Transverse colon (tissue), 4 donors: ENCODE measurements around the gene PSTPIP1. TPM values are rescaled to one million over a fixed set of nuclear protein-coding genes. Genes with fewer than 3 reads are reported as not detected.
A peak's percentile ranks its signal among the peaks of the same experiment; 100 is the strongest.

Experiments
- DNase-seq: peaks from one replicate; pipeline ENCODE4 v3.0.0-alpha.2; 2019
- H3K27ac ChIP-seq, 4 donors: fragments of 200-600 bp; sonication (generic); 2 replicates each; pipeline ENCODE4 v1.5.1; 2016 to 2018; ENCODE audit warnings: inconsistent platforms in 4 of 4
- H3K27me3 ChIP-seq: fragments of 200-600 bp; sonication (generic); 2 replicates; pipeline ENCODE4 v1.5.1; 2017; ENCODE audit warnings: inconsistent platforms
- H3K36me3 ChIP-seq, 4 donors: fragments of 200-600 bp; sonication (generic); 2 replicates each; pipeline ENCODE4 v1.5.1; 2017 to 2019; ENCODE audit warnings: inconsistent platforms in 4 of 4
- H3K4me1 ChIP-seq, 4 donors: fragments of 200-600 bp; sonication (generic); 2 replicates each; pipeline ENCODE4 v1.5.1; 2017 to 2020; ENCODE audit warnings: inconsistent platforms in 4 of 4
- H3K4me3 ChIP-seq, 4 donors: fragments of 200-600 bp; sonication (generic); 1 replicate in 1 of 4; 2 replicates in 3 of 4; pipeline versions ENCODE4 v1.5.1 to v1.6.1; 2017 to 2019; ENCODE audit warnings: inconsistent platforms in 4 of 4
- H3K9me3 ChIP-seq, 2 donors: fragments of 200-600 bp; sonication (generic); 2 replicates each; pipeline ENCODE4 v1.5.1; 2017 to 2019; ENCODE audit warnings: inconsistent platforms in 2 of 2
- CTCF ChIP-seq, 5 experiments: fragments of 200-600 bp in 3 of 5; fragments of 450-650 bp in 2 of 5; sonication (generic) in 3 of 5; IDR thresholded peaks; 1 replicate in 2 of 5; 2 replicates in 3 of 5; pipeline ENCODE4 v1.5.1; 2016 to 2017; ENCODE audit warnings: antibody characterized with exemption in 5 of 5, inconsistent platforms in 3 of 5, mild to moderate bottlenecking in 2 of 5, moderate library complexity in 1 of 5
- EP300 ChIP-seq: sonication (generic); formaldehyde crosslinking; IDR thresholded peaks from one replicate; pipeline ENCODE4 v1.6.1; 2017; ENCODE audit warnings: antibody characterized with exemption, low read depth
- POLR2A ChIP-seq: fragments of 450-650 bp; IDR thresholded peaks from one replicate; pipeline ENCODE4 v1.6.1; 2016; ENCODE audit warnings: antibody characterized with exemption, mild to moderate bottlenecking, moderate library complexity
- POLR2AphosphoS5 ChIP-seq, 3 donors: sonication (generic); formaldehyde crosslinking; IDR thresholded peaks; one replicate each; pipeline ENCODE4 v1.6.1; 2016; ENCODE audit warnings: antibody characterized with exemption in 3 of 3
- WGBS, 2 donors: methylation state at CpG; one replicate each; pipeline ENCODE4 v1.1.5; 2018; ENCODE audit warnings: low coverage in 1 of 2; 5-methylcytosine and 5-hydroxymethylcytosine counted together
- in situ Hi-C, 4 donors: fragments of 200-750 bp; cut with MboI; loops; one replicate each; pipeline versions ENCODE4 v1.15.0 to v1.15.1; 2017; ENCODE audit warnings: low sequenced_read_pairs in 3 of 4, low pct_ligation_motif_present in 1 of 4, low pct_unique_long_range_greater_than_20kb in 1 of 4
- intact Hi-C: fragments of 100-400 bp; cut with DNase I; formaldehyde crosslinking; loops from one replicate; pipeline ENCODE4 v1.15.1; 2023; ENCODE audit warnings: low total_unique reads
- total RNA-seq, 4 donors: library from RNA; depleted of rRNA; stranded (reverse); fragments of >200 nt; gene quantifications; one replicate each; pipeline ENCODE4 v1.1.0, GENCODE V29; 2016

PSTPIP1 gene
- total RNA-seq, 4 donors from 2014 or later = 1.4 to 35.2 (median 8.7) TPM

DNA sequence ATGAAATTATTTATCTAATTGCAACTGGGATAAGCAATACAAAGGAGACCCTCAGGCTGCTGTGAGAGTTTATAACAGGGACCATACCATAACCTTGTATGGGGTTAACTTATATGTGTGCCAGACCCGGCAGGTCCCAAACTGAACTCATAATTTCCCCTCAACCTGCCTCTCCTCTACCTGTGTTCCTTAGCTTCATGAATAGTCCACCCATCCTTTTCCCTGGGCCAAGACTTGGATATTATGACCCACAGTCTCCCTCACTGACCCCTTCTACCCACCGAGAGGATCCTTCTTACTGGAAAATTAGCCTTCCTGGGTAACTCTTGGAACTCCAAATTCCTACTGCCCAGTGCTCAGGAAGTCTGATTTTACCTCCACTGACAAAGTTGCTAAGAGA lies 79.4 kb downstream of the PSTPIP1 start:
- H3K4me1 ChIP-seq = peaks cover 0 to 16% (median 11%) of the 10 kb centered on the region in 4 donors
- no peak for DNase-seq
- 81 to 84% methylated on average over 2 of the region's 2 CpGs for WGBS, 2 donors
- H3K27me3 ChIP-seq = no peaks in the 10 kb centered on the region
- in situ Hi-C loops = no loop called here
- no peaks in the 10 kb centered on the region for H3K36me3 ChIP-seq
- no peak overlapping the region for H3K27ac ChIP-seq
- no peak for TF ChIP-seq CTCF (IDR thresholded peaks at IDR 0.05)
- no peak for TF ChIP-seq POLR2AphosphoS5 (IDR thresholded peaks at IDR 0.05)
- no peak for TF ChIP-seq POLR2A
- TF ChIP-seq EP300 = no peak
- intact Hi-C loops = no loop called here
- no peaks in the 10 kb centered on the region for H3K9me3 ChIP-seq
- H3K4me3 ChIP-seq = no peak overlapping the region

DNA sequence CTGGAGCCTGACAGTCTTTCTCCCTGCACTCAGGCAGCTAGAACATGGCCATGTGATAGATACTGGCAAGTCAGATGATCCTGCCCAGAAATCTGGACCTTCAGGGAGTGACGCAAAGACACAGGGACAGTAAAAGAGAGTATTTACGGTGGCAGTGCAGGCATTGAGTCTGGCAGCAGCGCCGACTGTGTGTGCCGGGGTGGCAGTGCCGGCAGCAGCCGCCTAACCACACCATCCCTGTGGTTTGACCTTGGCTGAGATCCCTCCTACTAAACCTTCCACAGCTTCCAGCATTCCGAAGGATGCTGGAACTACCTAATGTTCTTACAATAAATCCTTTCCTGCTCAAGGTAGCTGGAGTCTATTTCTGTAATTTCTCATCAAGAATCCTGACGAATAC lies 80.6 kb downstream of the PSTPIP1 start:
- 61 to 86% methylated on average over 1 to 9 of the region's 9 CpGs for WGBS, 2 donors
- TF ChIP-seq EP300 = no peak
- no peak for TF ChIP-seq POLR2AphosphoS5 (IDR thresholded peaks at IDR 0.05)
- TF ChIP-seq CTCF (IDR thresholded peaks at IDR 0.05) = peak in 1 of 5 experiments; percentile 22
- TF ChIP-seq POLR2A = no peak
- no peak for DNase-seq
- Histone ChIP-seq H3K4me3 (no peak overlapping the region), H3K9me3 (no peaks in the 10 kb centered on the region), H3K27ac (no peak overlapping the region), H3K4me1 (peaks cover 0 to 10% (median 6%) of the 10 kb centered on the region in 4 donors), H3K27me3 (no peaks in the 10 kb centered on the region), H3K36me3 (no peaks in the 10 kb centered on the region)
- in situ Hi-C loops (no loop called here), intact Hi-C loops (loop anchor here (5.0 kb wide), 1 partner anchor 708 kb away; no protein-coding TSS in a partner anchor)

DNA sequence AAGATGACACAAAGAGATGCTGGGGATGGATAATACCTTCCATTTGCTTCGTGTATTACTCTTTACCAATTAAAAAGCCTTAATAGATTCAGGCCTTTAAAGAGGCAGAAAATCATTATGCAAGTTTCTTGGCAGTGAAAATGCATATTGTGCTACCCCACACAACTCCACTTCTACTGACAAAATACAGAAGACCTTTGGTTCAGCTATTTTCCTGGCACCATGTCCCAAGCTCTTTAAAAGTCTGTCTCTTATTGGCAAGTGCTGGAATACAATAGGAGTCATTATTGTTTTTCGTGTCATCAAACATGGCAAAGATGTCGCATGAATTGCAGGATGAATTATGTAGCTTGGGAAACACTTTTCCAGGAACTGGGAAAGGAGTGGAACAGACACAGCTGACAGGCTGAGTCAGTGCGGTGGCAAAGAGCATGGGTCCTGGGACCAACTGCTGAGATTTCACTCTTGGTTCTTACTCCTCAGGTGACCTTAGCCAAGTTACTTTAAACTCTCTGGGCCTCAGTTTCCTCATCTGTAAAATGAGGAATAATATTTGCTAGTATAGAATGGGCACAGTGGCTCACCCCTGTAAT lies 81.5 kb downstream of the PSTPIP1 start:
- Histone ChIP-seq H3K27ac (no peak overlapping the region), H3K36me3 (no peaks in the 10 kb centered on the region), H3K4me3 (no peak overlapping the region), H3K4me1 (peaks cover 0 to 5% (median 2%) of the 10 kb centered on the region in 4 donors), H3K27me3 (no peaks in the 10 kb centered on the region), H3K9me3 (no peaks in the 10 kb centered on the region)
- no peak for DNase-seq
- in situ Hi-C loops = no loop called here
- intact Hi-C loops = loop anchor here (5.0 kb wide), 1 partner anchor 709 kb away; no protein-coding TSS in a partner anchor
- WGBS, 2 donors = 62 to 67% methylated on average over 4 of the region's 4 CpGs
- no peak for TF ChIP-seq POLR2A
- no peak for TF ChIP-seq POLR2AphosphoS5 (IDR thresholded peaks at IDR 0.05)
- TF ChIP-seq CTCF (IDR thresholded peaks at IDR 0.05) = no peak
- TF ChIP-seq EP300 = no peak

- Histone ChIP-seq H3K4me3 (no peak overlapping the region), H3K36me3 (no peaks in the 10 kb centered on the region), H3K4me1 (peaks cover 0 to 9% (median 2%) of the 10 kb centered on the region in 4 donors), H3K27me3 (no peaks in the 10 kb centered on the region), H3K9me3 (no peaks in the 10 kb centered on the region), H3K27ac (no peak overlapping the region)
- TF ChIP-seq POLR2A = no peak
- TF ChIP-seq POLR2AphosphoS5 (IDR thresholded peaks at IDR 0.05) = no peak
- no peak for TF ChIP-seq EP300
- no peak for TF ChIP-seq CTCF (IDR thresholded peaks at IDR 0.05)
- intact Hi-C loops = no loop called here
- 50 to 76% methylated on average over 2 to 5 of the region's 5 CpGs for WGBS, 2 donors
- no peak for DNase-seq
- in situ Hi-C loops = no loop called here
Observed at GRCh38 chr15:77081971-77082370, 87.0 kb downstream of the PSTPIP1 start.
